HepG2 (cell line): Measurements from ENCODE around the gene NME2. TPM values are rescaled to one million over a fixed set of nuclear protein-coding genes. Genes with fewer than 3 reads are reported as not detected.

Experiments used
- ATAC-seq: fragments of 200-7000 bp; cut with Tn5 transposase; 3 replicates; pipeline ENCODE4 v1.9.1; 2020; ENCODE audit warnings: mild to moderate bottlenecking, moderate library complexity
- BruUV-seq: library from RNA; stranded (reverse); fragments of 400-500 nt; replicated peaks from 2 replicates; lab custom pipeline; 2021; lab: Mats Ljungman, UMichigan
- CTCF ChIA-PET: fragments of 300-600 bp; formaldehyde crosslinking; extraction: SDS; loops from one replicate; lab custom pipeline; 2021; ENCODE audit warnings: low total read pairs, inconsistent platforms, low intra/inter-chr PET ratio; lab: Yijun Ruan, JAX
- POLR2A ChIA-PET: fragments of 350-600 bp; sonication (Branson Sonifier 250); formaldehyde crosslinking; loops from one replicate; lab custom pipeline; 2020; ENCODE audit warnings: antibody characterized with exemption, inconsistent platforms; lab: Yijun Ruan, JAX
- DNase-seq: peaks from one replicate; pipeline ENCODE4 v3.0.0-alpha.2; 2015; ENCODE audit warnings: low spot score
- FAIRE-seq: peaks from 3 replicates; lab custom pipeline; 2011; peaks lifted over from hg19 to GRCh38; lab: Jason Lieb, UNC
- H2AFZ ChIP-seq: one replicate; pipeline ENCODE4 v1.6.1; 2011; ENCODE audit warnings: low read length, inconsistent platforms
- H3K27ac ChIP-seq: fragments of 300-600 bp; 3 replicates; pipeline ENCODE4 v1.8.0; 2011; ENCODE audit warnings: mixed run types, mild to moderate bottlenecking, mixed read lengths, low read length, inconsistent platforms; ENCODE audit not compliant: insufficient read depth; ENCODE audit errors: extremely low read length
- H3K27me3 ChIP-seq, 2 experiments: fragments of 200-600 bp in 1 of 2; 2 replicates in 1 of 2; 3 replicates in 1 of 2; pipeline versions ENCODE4 v1.6.0 to v1.8.0; 2011; ENCODE audit warnings: low read length in 2 of 2, mild to moderate bottlenecking in 2 of 2, moderate library complexity in 2 of 2, inconsistent platforms in 1 of 2; ENCODE audit not compliant: insufficient read depth in 2 of 2, control insufficient read depth in 1 of 2
- H3K36me3 ChIP-seq, 2 experiments: fragments of 200-600 bp in 1 of 2; replicated peaks in 1 of 2; 2 replicates in 1 of 2; 3 replicates in 1 of 2; pipeline versions ENCODE4 v1.5.1 to v1.8.0; 2011; ENCODE audit warnings: low read length in 2 of 2, inconsistent platforms in 1 of 2; ENCODE audit not compliant: insufficient read depth in 2 of 2, control insufficient read depth in 1 of 2
- H3K4me1 ChIP-seq: 2 replicates; pipeline ENCODE4 v1.5.1; 2012; ENCODE audit warnings: low read length, inconsistent platforms; ENCODE audit not compliant: insufficient read depth
- H3K4me2 ChIP-seq: 2 replicates; pipeline ENCODE4 v1.6.0; 2011; ENCODE audit warnings: low read depth, low read length, inconsistent platforms
- H3K4me3 ChIP-seq, 3 experiments: fragments of 200-600 bp in 1 of 3; sonication (generic), shearing (Covaris generic) in 1 of 3; replicated peaks in 1 of 3; 2 replicates each; pipeline ENCODE4 v1.5.1; 2011 to 2016; ENCODE audit warnings: low read length in 3 of 3, inconsistent platforms in 2 of 3, low read depth in 2 of 3, mild to moderate bottlenecking in 2 of 3, control low read depth in 1 of 3, mixed read lengths in 1 of 3; ENCODE audit not compliant: insufficient read depth in 1 of 3
- H3K79me2 ChIP-seq: one replicate; pipeline ENCODE4 v1.6.1; 2011; ENCODE audit warnings: low read length, inconsistent platforms; ENCODE audit not compliant: insufficient read depth
- H3K9ac ChIP-seq: 2 replicates; pipeline ENCODE4 v1.6.0; 2011; ENCODE audit warnings: mild to moderate bottlenecking, low read depth, low read length, inconsistent platforms; ENCODE audit not compliant: insufficient read depth
- H3K9me3 ChIP-seq: 2 replicates; pipeline ENCODE4 v1.5.1; 2012; ENCODE audit warnings: mild to moderate bottlenecking, low read length
- H4K20me1 ChIP-seq: 2 replicates; pipeline ENCODE4 v1.6.0; 2011; ENCODE audit warnings: inconsistent platforms, mild to moderate bottlenecking, low read length, moderate library complexity; ENCODE audit not compliant: insufficient read depth
- AKAP8 ChIP-seq: sonication (generic); formaldehyde crosslinking; IDR thresholded peaks from 2 replicates; pipeline ENCODE4 v1.5.1; 2020; ENCODE audit warnings: mild to moderate bottlenecking, missing genetic modification reagents
- KAT7 ChIP-seq: IDR thresholded peaks from 2 replicates; pipeline ENCODE4 v1.6.1; 2018; ENCODE audit warnings: borderline replicate concordance, missing compliant biosample characterization
- MXI1 ChIP-seq: IDR thresholded peaks from 3 replicates; pipeline ENCODE4 v1.6.1; 2012; ENCODE audit warnings: low read depth, low read length, inconsistent platforms, borderline replicate concordance
- POLR2AphosphoS5 ChIP-seq: IDR thresholded peaks from 2 replicates; pipeline ENCODE4 v1.6.1; 2012; ENCODE audit warnings: low read depth, low read length
- ZNF496 ChIP-seq: sonication (generic); formaldehyde crosslinking; IDR thresholded peaks from 2 replicates; pipeline ENCODE4 v1.8.1; 2023; ENCODE audit warnings: mild to moderate bottlenecking, moderate library complexity, missing genetic modification reagents; ENCODE audit not compliant: insufficient replicate concordance
- ZNF550 ChIP-seq: sonication (generic); formaldehyde crosslinking; IDR thresholded peaks from 2 replicates; pipeline ENCODE4 v1.4.0; 2020; ENCODE audit warnings: mild to moderate bottlenecking, missing genetic modification reagents, borderline replicate concordance
- ZNF746 ChIP-seq: sonication (generic); formaldehyde crosslinking; IDR thresholded peaks from 2 replicates; pipeline ENCODE4 v1.8.0; 2022; ENCODE audit warnings: mild to moderate bottlenecking, missing genetic modification reagents
- ZNF777 ChIP-seq: sonication (generic); formaldehyde crosslinking; IDR thresholded peaks from 2 replicates; pipeline ENCODE4 v1.4.0; 2020; ENCODE audit warnings: missing genetic modification reagents
- ZSCAN20 ChIP-seq: sonication (generic); formaldehyde crosslinking; IDR thresholded peaks from 2 replicates; pipeline ENCODE4 v1.4.0; 2020; ENCODE audit warnings: missing genetic modification reagents, mild to moderate bottlenecking, borderline replicate concordance
- WGBS: methylation state at CpG from one replicate; pipeline ENCODE4 v1.1.6; 2017; ENCODE audit warnings: low lambda C conversion rate; 5-methylcytosine and 5-hydroxymethylcytosine counted together
- in situ Hi-C: cut with HindIII; loops from 2 replicates; pipeline ENCODE4 v1.10.0; 2017; ENCODE audit warnings: low pct_unique_long_range_greater_than_20kb; ENCODE audit not compliant: extremely low pct_ligation_motif_present
- intact Hi-C: fragments of 100-400 bp; cut with micrococcal nuclease; formaldehyde crosslinking; loops from one replicate; pipeline ENCODE4 v1.10.0; 2022; ENCODE audit not compliant: unreplicated experiment
- polyA plus RNA-seq, 8 experiments: library from polyadenylated mRNA; depleted of rRNA in 3 of 8; stranded (reverse) in 7 of 8; unstranded in 1 of 8; fragments of >200 nt; fragmentation: Illumina TruSeq in 4 of 8; extraction: Trizol in 4 of 8; gene quantifications; 2 replicates each; pipeline versions ENCODE4 v1.2.1 to v1.2.3, GENCODE V29; 2011 to 2016; ENCODE audit warnings: low read depth in 4 of 8, missing spikeins in 1 of 8, mixed read lengths in 1 of 8; ENCODE audit not compliant: insufficient read depth in 1 of 8
- total RNA-seq, 5 experiments: library from RNA; depleted of rRNA; stranded (reverse); fragments of >200 nt; fragmentation: Illumina TruSeq; extraction: Trizol; gene quantifications; 2 replicates each; pipeline ENCODE4 v1.2.3, GENCODE V29; 2016; ENCODE audit warnings: low read depth in 1 of 5
- TF ChIP-seq, protein P1 (sequence below): sonication (generic); formaldehyde crosslinking; IDR thresholded peaks from 2 replicates; pipeline ENCODE4 v1.9.0; 2021; ENCODE audit warnings: missing genetic modification reagents, mild to moderate bottlenecking, borderline replicate concordance
- TF ChIP-seq, protein P2 (sequence below): sonication (generic); formaldehyde crosslinking; IDR thresholded peaks from 2 replicates; pipeline ENCODE4 v1.5.0; 2020; ENCODE audit warnings: mild to moderate bottlenecking, missing genetic modification reagents, borderline replicate concordance

The NME2 gene
- total and polyA plus RNA-seq, 2 of the 13 experiments (the other 11 are each of a cell fraction or from before 2014, with no cell fraction given): 790 to 1,213 TPM

- no peak for ATAC-seq
Observed at GRCh38 chr17:51200846-51201245, 34.6 kb downstream of the NME2 start.

More at GRCh38 chr17:51200846-51201245, 34.6 kb downstream of the NME2 start:
- intact Hi-C loops: no loop called here
- Histone ChIP-seq H3K9me3 (no peaks in the 10 kb centered on the region), H4K20me1 (no peaks in the 10 kb centered on the region), H3K4me1 (no peaks in the 10 kb centered on the region), H3K4me2 (no peak overlapping the region), H2AFZ (no peak overlapping the region), H3K9ac (no peak overlapping the region), H3K4me3 (no peak overlapping the region), H3K27ac (no peak overlapping the region), H3K36me3 (peaks cover 28 to 83% of the 10 kb centered on the region in 2 experiments), H3K79me2 (no peaks in the 10 kb centered on the region), H3K27me3 (no peaks in the 10 kb centered on the region)
- BruUV-seq: no TSS peak
- CTCF ChIA-PET: no interaction called here
- TF ChIP-seq KAT7 (CRISPR knock-in tag) (no peak), ZSCAN20 (CRISPR knock-in tag) (no peak), ZNF550 (CRISPR knock-in tag) (no peak), ZNF496 (no peak), ZNF777 (CRISPR knock-in tag) (no peak), ZNF746 (CRISPR knock-in tag) (no peak), AKAP8 (no peak), MXI1 (no peak), POLR2AphosphoS5 (no peak)
- TF ChIP-seq, protein P1, sequence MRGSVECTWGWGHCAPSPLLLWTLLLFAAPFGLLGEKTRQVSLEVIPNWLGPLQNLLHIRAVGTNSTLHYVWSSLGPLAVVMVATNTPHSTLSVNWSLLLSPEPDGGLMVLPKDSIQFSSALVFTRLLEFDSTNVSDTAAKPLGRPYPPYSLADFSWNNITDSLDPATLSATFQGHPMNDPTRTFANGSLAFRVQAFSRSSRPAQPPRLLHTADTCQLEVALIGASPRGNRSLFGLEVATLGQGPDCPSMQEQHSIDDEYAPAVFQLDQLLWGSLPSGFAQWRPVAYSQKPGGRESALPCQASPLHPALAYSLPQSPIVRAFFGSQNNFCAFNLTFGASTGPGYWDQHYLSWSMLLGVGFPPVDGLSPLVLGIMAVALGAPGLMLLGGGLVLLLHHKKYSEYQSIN (CRISPR knock-in tag): no peak
- TF ChIP-seq, protein P2, sequence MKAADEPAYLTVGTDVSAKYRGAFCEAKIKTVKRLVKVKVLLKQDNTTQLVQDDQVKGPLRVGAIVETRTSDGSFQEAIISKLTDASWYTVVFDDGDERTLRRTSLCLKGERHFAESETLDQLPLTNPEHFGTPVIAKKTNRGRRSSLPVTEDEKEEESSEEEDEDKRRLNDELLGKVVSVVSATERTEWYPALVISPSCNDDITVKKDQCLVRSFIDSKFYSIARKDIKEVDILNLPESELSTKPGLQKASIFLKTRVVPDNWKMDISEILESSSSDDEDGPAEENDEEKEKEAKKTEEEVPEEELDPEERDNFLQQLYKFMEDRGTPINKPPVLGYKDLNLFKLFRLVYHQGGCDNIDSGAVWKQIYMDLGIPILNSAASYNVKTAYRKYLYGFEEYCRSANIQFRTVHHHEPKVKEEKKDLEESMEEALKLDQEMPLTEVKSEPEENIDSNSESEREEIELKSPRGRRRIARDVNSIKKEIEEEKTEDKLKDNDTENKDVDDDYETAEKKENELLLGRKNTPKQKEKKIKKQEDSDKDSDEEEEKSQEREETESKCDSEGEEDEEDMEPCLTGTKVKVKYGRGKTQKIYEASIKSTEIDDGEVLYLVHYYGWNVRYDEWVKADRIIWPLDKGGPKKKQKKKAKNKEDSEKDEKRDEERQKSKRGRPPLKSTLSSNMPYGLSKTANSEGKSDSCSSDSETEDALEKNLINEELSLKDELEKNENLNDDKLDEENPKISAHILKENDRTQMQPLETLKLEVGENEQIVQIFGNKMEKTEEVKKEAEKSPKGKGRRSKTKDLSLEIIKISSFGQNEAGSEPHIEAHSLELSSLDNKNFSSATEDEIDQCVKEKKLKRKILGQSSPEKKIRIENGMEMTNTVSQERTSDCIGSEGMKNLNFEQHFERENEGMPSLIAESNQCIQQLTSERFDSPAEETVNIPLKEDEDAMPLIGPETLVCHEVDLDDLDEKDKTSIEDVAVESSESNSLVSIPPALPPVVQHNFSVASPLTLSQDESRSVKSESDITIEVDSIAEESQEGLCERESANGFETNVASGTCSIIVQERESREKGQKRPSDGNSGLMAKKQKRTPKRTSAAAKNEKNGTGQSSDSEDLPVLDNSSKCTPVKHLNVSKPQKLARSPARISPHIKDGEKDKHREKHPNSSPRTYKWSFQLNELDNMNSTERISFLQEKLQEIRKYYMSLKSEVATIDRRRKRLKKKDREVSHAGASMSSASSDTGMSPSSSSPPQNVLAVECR (CRISPR knock-in tag): no peak
- WGBS: 99% methylated on average over 2 of the region's 2 CpGs
- in situ Hi-C loops: no loop called here
- no peak for FAIRE-seq
- no peak for DNase-seq
- POLR2A ChIA-PET: no interaction called here
